NCI-H460 (cell line): ENCODE measurements around the gene ZIK1. TPM values are rescaled to one million over a fixed set of nuclear protein-coding genes. Genes with fewer than 3 reads are reported as not detected.
A peak's percentile ranks its signal among the peaks of the same experiment; 100 is the strongest.

ENCODE experiments used
- DNase-seq: peaks from one replicate; pipeline ENCODE4 v3.0.0-alpha.2; 2016; ENCODE audit warnings: low read depth; ENCODE audit errors: extremely low read depth
- total RNA-seq: library from RNA; depleted of rRNA; stranded (reverse); fragments of >200 nt; shearing (Covaris generic); gene quantifications from 2 replicates; pipeline ENCODE4 v1.2.3, GENCODE V29; 2014; rRNA removed

Gene ZIK1
- total RNA-seq, 1 experiment from 2014 or later: not detected

GRCh38 chr19:57606931-57607330, 23.0 kb downstream of the ZIK1 start:
- DNase-seq: no peak

- no peak for DNase-seq
Measured at GRCh38 chr19:57611113-57611512, 27.2 kb downstream of the ZIK1 start.

GRCh38 chr19:57613941-57614743, 30.2 kb downstream of the ZIK1 start, which contains the start of gene ZNF134:
ZNF134 (plus strand) TSS chr19:57614242; CDS start chr19:57619469, 5,227 bp downstream.
- DNase-seq: peak; percentile 78

GRCh38 chr19:57615346-57615745, 31.4 kb downstream of the ZIK1 start:
- no peak for DNase-seq

- DNase-seq: no peak
Measured at GRCh38 chr19:57620673-57621348, 36.9 kb downstream of the ZIK1 start.

- DNase-seq: no peak
Measured at GRCh38 chr19:57623091-57623490, 39.1 kb downstream of the ZIK1 start.

- peak; percentile 88 for DNase-seq
Measured at GRCh38 chr19:57632987-57633831, 49.3 kb downstream of the ZIK1 start, which contains the start of gene ZNF211. ZNF211 (plus strand) TSS chr19:57633168; CDS start chr19:57633347, 179 bp downstream.

GRCh38 chr19:57633832-57634131, 49.8 kb downstream of the ZIK1 start:
- no peak for DNase-seq

- no peak for DNase-seq
Measured at GRCh38 chr19:57637379-57637778, 53.4 kb downstream of the ZIK1 start.

GRCh38 chr19:57641715-57642234, 57.8 kb downstream of the ZIK1 start:
- DNase-seq: no peak

- DNase-seq: no peak
Measured at GRCh38 chr19:57642396-57643046, 58.6 kb downstream of the ZIK1 start.

Other genes starting within 250 kb of the ZIK1 start
- gene ZNF304, start 232.9 kb upstream of the ZIK1 start, total RNA-seq: 4.6 and 5.5 TPM in 2 replicates
- gene TRAPPC2B, start 220.6 kb upstream of the ZIK1 start, total RNA-seq: 18.0 and 18.3 TPM in 2 replicates
- 1.6 and 2.8 TPM in 2 replicates for gene ZNF547, start 220.6 kb upstream of the ZIK1 start, total RNA-seq
- 9.4 and 10.6 TPM in 2 replicates for gene ZNF548, start 194.3 kb upstream of the ZIK1 start, total RNA-seq
- gene ZNF17, start 173.0 kb upstream of the ZIK1 start, total RNA-seq: 3.9 and 4.7 TPM in 2 replicates
- 16.4 and 21.3 TPM in 2 replicates for gene ZNF749, start 148.8 kb upstream of the ZIK1 start, total RNA-seq
- gene VN1R1, start 127.0 kb upstream of the ZIK1 start, total RNA-seq: 0.17 and 0.22 TPM in 2 replicates
- 6.1 and 9.4 TPM in 2 replicates for gene ZNF772, start 106.6 kb upstream of the ZIK1 start, total RNA-seq
- gene ZNF419, start 96.4 kb upstream of the ZIK1 start, total RNA-seq: 10.7 and 16.1 TPM in 2 replicates
- 2.7 and 3.0 TPM in 2 replicates for gene ZNF773, start 84.2 kb upstream of the ZIK1 start, total RNA-seq
- gene ZNF549, start 56.8 kb upstream of the ZIK1 start, total RNA-seq: 4.1 and 5.9 TPM in 2 replicates
- gene ZNF550, start 24.3 kb upstream of the ZIK1 start, total RNA-seq: 8.3 and 8.6 TPM in 2 replicates
- 4.5 and 5.0 TPM in 2 replicates for gene ZNF416, start 5.2 kb upstream of the ZIK1 start, total RNA-seq
- gene ZNF530, start 15.7 kb downstream of the ZIK1 start, total RNA-seq: 3.8 and 4.8 TPM in 2 replicates
- 15.1 and 15.9 TPM in 2 replicates for gene ZNF134, start 30.1 kb downstream of the ZIK1 start, total RNA-seq
- 5.9 and 6.9 TPM in 2 replicates for gene ZNF211, start 49.0 kb downstream of the ZIK1 start, total RNA-seq
- not detected in 2 replicates for gene ZSCAN4, start 84.8 kb downstream of the ZIK1 start, total RNA-seq
- gene ZNF551, start 97.8 kb downstream of the ZIK1 start, total RNA-seq: 8.1 and 8.7 TPM in 2 replicates
- not detected in 2 replicates for gene ZNF154, start 125.1 kb downstream of the ZIK1 start, total RNA-seq
- gene ZNF671, start 143.5 kb downstream of the ZIK1 start, total RNA-seq: not detected in 2 replicates
- gene ZNF776, start 162.7 kb downstream of the ZIK1 start, total RNA-seq: 6.5 and 8.8 TPM in 2 replicates
- 11.1 and 12.4 TPM in 2 replicates for gene ZNF586, start 185.5 kb downstream of the ZIK1 start, total RNA-seq
- 3.1 and 4.9 TPM in 2 replicates for gene ZNF552, start 230.8 kb downstream of the ZIK1 start, total RNA-seq
- gene ZNF587B, start 246.2 kb downstream of the ZIK1 start, total RNA-seq: 7.6 and 12.5 TPM in 2 replicates